Uterus (tissue), 2 donors: ENCODE measurements around the gene ZMYND11.
"Not testable (repeated sequence)": the region's sequence is repeated elsewhere in the genome, so short reads cannot be mapped to it uniquely, and the experiment has no call there.

Experiments
- POLR2A ChIP-seq, 2 donors: fragments of 450-650 bp; IDR thresholded peaks; one replicate each; pipeline ENCODE4 v1.6.1; 2016; ENCODE audit warnings: antibody characterized with exemption in 2 of 2, mild to moderate bottlenecking in 1 of 2, moderate library complexity in 1 of 2
- TF ChIP-seq, protein P1 (sequence below), 4 experiments: fragments of 200-600 bp in 2 of 4; fragments of 450-650 bp in 2 of 4; sonication (generic) in 2 of 4; IDR thresholded peaks; one replicate each; pipeline ENCODE4 v1.5.1; 2016 to 2019; ENCODE audit warnings: antibody characterized with exemption in 4 of 4, mild to moderate bottlenecking in 2 of 4, moderate library complexity in 1 of 4

DNA sequence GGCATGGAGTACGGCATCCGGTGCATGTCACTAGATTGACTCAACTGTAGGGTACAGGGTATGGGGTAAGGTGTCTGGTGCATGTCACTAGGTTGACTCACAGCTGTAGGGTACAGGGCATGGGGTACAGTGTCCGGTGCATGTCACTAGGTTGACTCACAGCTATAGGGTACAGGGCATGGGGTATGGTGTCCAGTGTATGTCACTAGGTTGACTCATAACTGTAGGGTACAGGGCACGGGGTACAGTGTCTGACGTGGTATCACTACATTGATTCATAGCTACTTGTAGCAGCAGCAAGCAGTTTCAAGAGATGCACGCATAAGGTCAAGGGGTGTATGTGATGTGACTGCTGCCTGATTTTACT, 129.8 kb downstream of the ZMYND11 start:
- TF ChIP-seq, protein P1, sequence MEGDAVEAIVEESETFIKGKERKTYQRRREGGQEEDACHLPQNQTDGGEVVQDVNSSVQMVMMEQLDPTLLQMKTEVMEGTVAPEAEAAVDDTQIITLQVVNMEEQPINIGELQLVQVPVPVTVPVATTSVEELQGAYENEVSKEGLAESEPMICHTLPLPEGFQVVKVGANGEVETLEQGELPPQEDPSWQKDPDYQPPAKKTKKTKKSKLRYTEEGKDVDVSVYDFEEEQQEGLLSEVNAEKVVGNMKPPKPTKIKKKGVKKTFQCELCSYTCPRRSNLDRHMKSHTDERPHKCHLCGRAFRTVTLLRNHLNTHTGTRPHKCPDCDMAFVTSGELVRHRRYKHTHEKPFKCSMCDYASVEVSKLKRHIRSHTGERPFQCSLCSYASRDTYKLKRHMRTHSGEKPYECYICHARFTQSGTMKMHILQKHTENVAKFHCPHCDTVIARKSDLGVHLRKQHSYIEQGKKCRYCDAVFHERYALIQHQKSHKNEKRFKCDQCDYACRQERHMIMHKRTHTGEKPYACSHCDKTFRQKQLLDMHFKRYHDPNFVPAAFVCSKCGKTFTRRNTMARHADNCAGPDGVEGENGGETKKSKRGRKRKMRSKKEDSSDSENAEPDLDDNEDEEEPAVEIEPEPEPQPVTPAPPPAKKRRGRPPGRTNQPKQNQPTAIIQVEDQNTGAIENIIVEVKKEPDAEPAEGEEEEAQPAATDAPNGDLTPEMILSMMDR (IDR thresholded peaks at IDR 0.05): not testable (repeated sequence)
- not testable (repeated sequence) for TF ChIP-seq POLR2A (IDR thresholded peaks at IDR 0.05)
